GM12878 (cell line): ENCODE measurements around the gene QPRT. TPM values are rescaled to one million over a fixed set of nuclear protein-coding genes. Genes with fewer than 3 reads are reported as not detected.

ENCODE experiments used
- ATAC-seq: fragments of 200-7000 bp; cut with Tn5 transposase; 3 replicates; pipeline ENCODE4 v1.9.1; 2020; ENCODE audit warnings: mild to moderate bottlenecking, moderate library complexity
- BruUV-seq: library from RNA; stranded (reverse); fragments of 400-500 nt; replicated peaks from 2 replicates; lab custom pipeline; 2021; lab: Mats Ljungman, UMichigan
- CTCF ChIA-PET: fragments of 300-600 bp; sonication (Branson Sonifier 250); formaldehyde crosslinking; extraction: SDS; loops from one replicate; lab custom pipeline; 2021; ENCODE audit warnings: inconsistent platforms; lab: Yijun Ruan, JAX
- POLR2A ChIA-PET: fragments of 350-600 bp; formaldehyde crosslinking; extraction: SDS; loops from one replicate; lab custom pipeline; 2021; ENCODE audit warnings: inconsistent platforms; lab: Charles Lee
- RAD21 ChIA-PET: fragments of 300-600 bp; sonication (Branson Sonifier 250); formaldehyde crosslinking; loops from one replicate; lab custom pipeline; 2023; ENCODE audit warnings: antibody characterized with exemption; ENCODE audit not compliant: unreplicated experiment; lab: Charles Lee
- SMC1A ChIA-PET: fragments of 300-600 bp; sonication (Branson Sonifier 250); formaldehyde crosslinking; loops from one replicate; lab custom pipeline; 2023; ENCODE audit not compliant: unreplicated experiment, uncharacterized antibody; lab: Charles Lee
- DNase-seq: peaks from one replicate; pipeline ENCODE4 v3.0.0-alpha.2; 2011; ENCODE audit warnings: low read depth, low spot score
- FAIRE-seq: peaks from 3 replicates; lab custom pipeline; 2011; peaks lifted over from hg19 to GRCh38; lab: Jason Lieb, UNC
- H2AFZ ChIP-seq: 2 replicates; pipeline ENCODE4 v1.6.0; 2011; ENCODE audit warnings: low read depth, low read length, control low read depth; ENCODE audit not compliant: control insufficient read depth
- H3K27ac ChIP-seq: 2 replicates; pipeline ENCODE4 v1.5.1; 2011; ENCODE audit warnings: control low read depth; ENCODE audit not compliant: control insufficient read depth, insufficient read depth
- H3K27me3 ChIP-seq, 2 experiments: replicated peaks in 1 of 2; 2 replicates each; pipeline versions ENCODE4 v1.6.0 to v1.6.1; 2011; ENCODE audit warnings: low read length in 1 of 2; ENCODE audit not compliant: control insufficient read depth in 2 of 2, insufficient read depth in 2 of 2
- H3K36me3 ChIP-seq, 2 experiments: 2 replicates each; pipeline ENCODE4 v1.5.1; 2011; ENCODE audit warnings: low read length in 1 of 2; ENCODE audit not compliant: control insufficient read depth in 2 of 2, insufficient read depth in 2 of 2
- H3K4me1 ChIP-seq: 2 replicates; pipeline ENCODE4 v1.6.1; 2011; ENCODE audit warnings: mild to moderate bottlenecking, low read length, moderate library complexity, mixed read lengths; ENCODE audit not compliant: control insufficient read depth, insufficient read depth
- H3K4me2 ChIP-seq: 2 replicates; pipeline ENCODE4 v1.6.0; 2011; ENCODE audit warnings: control low read depth; ENCODE audit not compliant: control insufficient read depth, insufficient read depth
- H3K4me3 ChIP-seq: fragments of 200-600 bp; sonication (generic); 2 replicates; pipeline ENCODE4 v1.5.1; 2016
- H3K79me2 ChIP-seq: 2 replicates; pipeline ENCODE4 v1.6.0; 2011; ENCODE audit warnings: low read length; ENCODE audit not compliant: control insufficient read depth, insufficient read depth
- H3K9ac ChIP-seq: 2 replicates; pipeline ENCODE4 v1.8.0; 2011; ENCODE audit warnings: low read length, control low read depth, mixed read lengths; ENCODE audit not compliant: control insufficient read depth, insufficient read depth
- H3K9me3 ChIP-seq: replicated peaks from 3 replicates; pipeline ENCODE4 v1.5.1; 2011; ENCODE audit warnings: mild to moderate bottlenecking, low read length; ENCODE audit not compliant: control insufficient read depth, insufficient read depth
- H4K20me1 ChIP-seq: 2 replicates; pipeline ENCODE4 v1.6.0; 2011; ENCODE audit not compliant: control insufficient read depth, insufficient read depth
- CREB1 ChIP-seq: IDR thresholded peaks from 2 replicates; pipeline ENCODE4 v1.6.1; 2012; ENCODE audit warnings: low read depth, mild to moderate bottlenecking, inconsistent platforms
- HCFC1 ChIP-seq: fragments of 150-350 bp; IDR thresholded peaks from 2 replicates; pipeline ENCODE4 v1.6.1; 2014; ENCODE audit warnings: low read length
- MYB ChIP-seq: fragments of 150-350 bp; IDR thresholded peaks from 2 replicates; pipeline ENCODE4 v1.6.1; 2014; ENCODE audit warnings: mild to moderate bottlenecking, low read depth, low read length, borderline replicate concordance
- NFIC ChIP-seq: IDR thresholded peaks from 2 replicates; pipeline ENCODE4 v1.6.1; 2012; ENCODE audit warnings: low read depth, mild to moderate bottlenecking, inconsistent platforms, low read length, moderate library complexity
- NFYB ChIP-seq: IDR thresholded peaks from 2 replicates; pipeline ENCODE4 v1.6.1; 2011; ENCODE audit warnings: low read depth, mild to moderate bottlenecking, low read length, improper control_type of control experiment, moderate library complexity; ENCODE audit not compliant: insufficient read depth
- SIX5 ChIP-seq: IDR thresholded peaks from 2 replicates; pipeline ENCODE4 v1.6.1; 2011; ENCODE audit warnings: mild to moderate bottlenecking, low read depth, low read length, moderate library complexity; ENCODE audit not compliant: severe bottlenecking
- YY1 ChIP-seq: IDR thresholded peaks from 2 replicates; pipeline ENCODE4 v1.6.1; 2011; ENCODE audit warnings: low read depth, mild to moderate bottlenecking, low read length
- WGBS: methylation state at CpG from one replicate; pipeline ENCODE4 v1.1.6; 2016; ENCODE audit warnings: low lambda C conversion rate; ENCODE audit not compliant: insufficient replicate concordance, insufficient coverage; ENCODE audit errors: missing lambda C conversion rate; 5-methylcytosine and 5-hydroxymethylcytosine counted together
- in situ Hi-C: fragments of 300-500 bp; cut with MboI; formaldehyde crosslinking; loops from 9 replicates; pipeline ENCODE4 v1.14.3; 2018; ENCODE audit warnings: mixed read lengths
- intact Hi-C: fragments of 100-400 bp; cut with micrococcal nuclease; formaldehyde crosslinking; loops from one replicate; pipeline ENCODE4 v1.14.2; 2022; ENCODE audit not compliant: unreplicated experiment
- polyA plus RNA-seq, 11 experiments: library from polyadenylated mRNA; depleted of rRNA in 4 of 11; unstranded in 6 of 11; stranded (reverse) in 5 of 11; fragments of >200 nt; fragmentation: Nextera tagmentation in 4 of 11; fragmentation: Illumina TruSeq in 1 of 11; extraction: Ambion mirVana in 4 of 11; extraction: Trizol in 1 of 11; gene quantifications; 1 replicate in 1 of 11; 2 replicates in 10 of 11; pipeline versions ENCODE4 v1.2.1 to v1.2.3, GENCODE V29; 2011 to 2016; ENCODE audit warnings: inconsistent platforms in 2 of 11, missing spikeins in 2 of 11, low read depth in 1 of 11
- total RNA-seq, 4 experiments: library from RNA; depleted of rRNA in 3 of 4; stranded (reverse); fragments of >200 nt in 3 of 4; fragmentation: Illumina TruSeq in 1 of 4; extraction: Trizol in 1 of 4; gene quantifications; 2 replicates each; pipeline versions ENCODE4 v1.2.1 to v1.2.3, GENCODE V29; 2013 to 2021

Gene QPRT
- total and polyA plus RNA-seq, 10 of the 15 experiments (the other 5 are each of a cell fraction or from before 2014, with no cell fraction given): 2.7 to 43.0 (median 31.3) TPM

- DNase-seq: no peak
- ATAC-seq: peak; percentile 78
- Histone ChIP-seq H4K20me1 (peaks cover under 1% of the 10 kb centered on the region; the same call in 1 of the 2 replicates), H3K9me3 (no peaks in the 10 kb centered on the region), H3K36me3 (peaks cover 2 to 5% of the 10 kb centered on the region in 2 experiments; a peak in 2 of 4 replicates), H3K79me2 (peaks cover 12% of the 10 kb centered on the region), H3K27me3 (no peaks in the 10 kb centered on the region), H2AFZ (no peak overlapping the region), H3K4me2 (no peak overlapping the region), H3K4me1 (peaks cover 8% of the 10 kb centered on the region; the same call in 1 of the 2 replicates), H3K27ac (no peak overlapping the region), H3K4me3 (no peak overlapping the region), H3K9ac (no peak overlapping the region)
- ChIA-PET RAD21 (interaction anchor here (0.6 to 5.7 kb wide), 4 partner anchors 12 to 44 kb away, joined by 3 to 66 read pairs (median 6); partner anchors contain the start of gene SPN), SMC1A (interaction anchor here (0.6 to 6.9 kb wide), 6 partner anchors 9 to 250 kb away, joined by 3 to 69 read pairs (median 4); partner anchors contain the start of genes KCTD13 and SPN), POLR2A (interaction anchor here (0.9 to 1.4 kb wide), 6 partner anchors 9 to 23 kb away, joined by 3 to 7 read pairs (median 6); partner anchors contain the start of gene SPN), CTCF (interaction anchor here (1.0 to 1.6 kb wide), 3 partner anchors 9 to 26 kb away, joined by 3 to 7 read pairs (median 4); no protein-coding TSS in a partner anchor)
- TF ChIP-seq HCFC1 (peak; percentile 79), SIX5 (peak; percentile 84), CREB1 (0 out of 2 replicates have a peak, but pooled peaks have one; percentile 22), NFYB (peak; percentile 55), MYB (no peak), NFIC (no peak), YY1 (0 out of 2 replicates have a peak, but pooled peaks have one; percentile 15)
- BruUV-seq: no TSS peak
- WGBS: 58% methylated on average over 3 of the region's 3 CpGs
- in situ Hi-C loops: no loop called here
- intact Hi-C loops: loop anchor here (5.0 kb wide), 1 partner anchor 34 kb away; no protein-coding TSS in a partner anchor
- FAIRE-seq: peak; percentile 88
Measured at GRCh38 chr16:29675811-29676643, 3.0 kb upstream of the QPRT start.
